Activated naive CD4-positive, alpha-beta T cell treated with anti-CD3 and anti-CD28 coated beads, Interleukin-2, amount 50 U/mL, for 16 hours (primary cell): ENCODE measurements around the gene PACS2.
"Not testable (repeated sequence)": the region's sequence is repeated elsewhere in the genome, so short reads cannot be mapped to it uniquely, and the experiment has no call there.

ENCODE experiments used
- DNase-seq: peaks from one replicate; pipeline ENCODE4 v3.0.0-alpha.2; 2020

PACS2 gene

DNA sequence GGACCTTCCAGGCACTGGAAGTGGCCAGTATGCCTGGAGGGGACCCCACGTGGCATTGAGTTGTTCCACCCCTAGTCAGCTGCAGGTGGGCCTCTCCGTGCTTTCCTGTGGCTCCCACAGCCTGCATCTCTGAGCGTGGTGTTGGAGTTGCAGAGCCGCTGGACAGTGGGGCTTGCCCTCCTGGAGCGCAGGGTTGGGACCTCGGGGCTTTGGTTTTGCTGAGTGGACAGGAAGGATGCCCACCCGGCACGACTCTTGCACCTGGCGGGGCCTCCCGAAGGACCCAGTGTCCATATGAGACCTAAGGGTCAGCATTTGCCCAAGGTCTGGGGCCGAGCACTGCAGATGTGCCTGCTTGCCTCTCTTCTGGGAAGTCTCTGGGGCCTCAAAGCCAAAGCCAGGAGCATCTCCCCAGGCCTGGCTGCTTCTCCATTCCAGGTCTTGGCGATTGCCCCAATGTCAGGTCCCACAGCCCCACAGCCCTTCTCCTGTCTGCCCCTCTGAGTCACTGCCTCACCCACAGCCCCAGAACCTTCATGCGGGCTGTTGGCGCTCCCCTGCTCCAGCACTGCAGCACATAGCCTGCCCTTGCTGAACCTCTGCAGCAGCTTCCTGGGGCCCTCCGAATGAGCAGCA lies 1.5 kb downstream of the PACS2 start:
- no peak for DNase-seq

DNA sequence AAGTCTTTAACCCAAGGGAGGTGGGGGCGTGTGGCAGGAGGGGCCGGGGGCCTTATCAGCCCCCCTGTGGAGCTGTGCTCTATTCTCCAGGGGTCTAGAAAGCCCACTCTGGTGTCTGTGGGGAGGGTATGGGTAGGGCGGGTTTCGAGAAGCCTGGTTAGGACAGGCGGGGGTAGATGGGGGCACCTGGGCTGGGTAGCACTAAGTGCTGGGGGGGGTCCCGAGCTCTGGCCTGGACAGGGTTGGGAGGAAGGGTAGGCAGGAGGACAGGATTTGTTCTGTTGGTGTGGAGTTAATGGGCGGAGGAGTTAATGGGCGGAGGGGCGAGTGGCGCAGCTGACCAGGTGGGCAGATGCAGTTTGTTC lies 2.0 kb downstream of the PACS2 start:
- no peak for DNase-seq

DNA sequence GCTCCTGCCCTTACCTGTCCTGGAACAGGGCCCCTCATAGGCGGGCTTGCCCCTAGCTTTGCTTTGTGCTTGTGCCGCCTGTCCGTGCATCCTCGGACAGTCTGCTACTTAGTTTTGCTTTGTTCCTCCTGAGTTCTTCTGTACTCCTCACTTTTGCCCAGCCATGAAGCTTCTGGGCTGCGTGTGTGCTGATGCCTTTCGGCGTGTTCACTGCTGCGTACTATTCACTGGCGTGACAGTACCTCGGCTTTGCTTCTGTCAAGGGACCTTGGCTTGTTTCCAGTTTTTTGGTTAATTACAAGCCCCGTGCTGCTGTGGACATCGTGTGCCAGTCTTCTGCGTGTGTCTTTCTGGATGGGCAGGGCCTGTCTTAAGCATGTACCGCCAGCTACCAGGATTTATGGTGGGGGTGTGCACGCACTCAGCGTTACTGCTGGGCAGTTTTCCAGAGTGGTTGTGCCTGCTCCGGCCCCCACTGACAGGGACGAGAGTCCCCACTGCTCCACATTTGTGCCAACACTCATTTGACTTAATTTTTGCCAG lies 2.5 kb downstream of the PACS2 start:
- DNase-seq = no peak

DNA sequence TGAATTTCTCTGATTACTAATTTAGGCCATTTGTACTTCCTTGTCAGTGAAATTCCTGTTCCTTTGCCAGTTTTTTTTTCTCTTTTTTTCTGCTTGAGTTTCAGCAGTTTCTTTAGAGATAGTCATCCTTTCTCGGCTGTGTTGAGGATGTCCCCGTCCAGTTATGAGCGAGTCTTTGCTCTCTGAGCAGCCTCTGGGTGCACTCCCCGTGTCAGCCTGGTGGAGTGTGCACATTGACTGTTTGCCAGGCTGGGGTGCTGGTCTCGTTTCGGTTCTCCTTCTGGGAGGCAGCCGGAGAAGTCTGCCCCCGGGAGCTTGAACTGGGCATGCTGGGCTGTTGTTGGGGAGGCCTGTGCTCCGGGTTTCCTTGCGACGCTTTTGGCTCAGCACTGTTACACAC lies 3.0 kb downstream of the PACS2 start:
- no peak for DNase-seq

DNA sequence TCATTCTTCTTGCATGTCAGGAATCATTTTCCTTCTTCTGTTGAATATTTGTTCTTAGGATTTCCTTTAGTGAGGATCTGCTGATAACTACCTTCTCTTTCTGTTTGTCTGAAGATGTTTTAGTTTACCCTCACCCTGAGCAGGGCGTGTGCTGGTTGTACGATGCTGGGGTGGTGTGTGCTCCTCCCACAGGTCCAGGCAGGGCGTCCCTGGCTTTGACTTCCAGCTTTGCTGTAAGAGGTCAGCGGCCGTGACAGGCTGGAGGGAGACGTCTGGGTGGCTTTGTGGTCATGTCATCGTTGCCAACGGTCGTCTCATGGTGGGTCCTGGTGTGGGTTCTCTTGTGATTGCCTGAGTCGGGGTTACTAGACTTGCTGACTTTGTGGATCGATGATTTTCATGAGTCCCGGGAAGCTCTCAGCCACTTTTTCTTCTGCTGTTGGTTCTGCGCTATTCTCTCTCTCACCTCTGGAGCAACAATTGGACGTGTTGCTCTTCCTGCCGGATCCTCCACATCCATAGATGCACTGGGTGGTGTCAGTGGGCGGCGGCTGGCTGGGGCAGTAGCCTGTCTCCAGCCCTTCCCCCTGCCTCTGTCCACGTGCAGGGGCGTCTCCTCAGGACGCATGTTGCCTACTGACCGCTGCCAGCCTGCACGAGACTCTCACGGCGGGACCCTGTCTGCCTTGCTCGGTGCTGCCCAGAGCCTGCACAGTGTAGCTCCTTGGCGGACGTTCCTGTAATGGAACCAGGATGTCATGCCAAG lies 8.4 kb downstream of the PACS2 start:
- DNase-seq = no peak

DNA sequence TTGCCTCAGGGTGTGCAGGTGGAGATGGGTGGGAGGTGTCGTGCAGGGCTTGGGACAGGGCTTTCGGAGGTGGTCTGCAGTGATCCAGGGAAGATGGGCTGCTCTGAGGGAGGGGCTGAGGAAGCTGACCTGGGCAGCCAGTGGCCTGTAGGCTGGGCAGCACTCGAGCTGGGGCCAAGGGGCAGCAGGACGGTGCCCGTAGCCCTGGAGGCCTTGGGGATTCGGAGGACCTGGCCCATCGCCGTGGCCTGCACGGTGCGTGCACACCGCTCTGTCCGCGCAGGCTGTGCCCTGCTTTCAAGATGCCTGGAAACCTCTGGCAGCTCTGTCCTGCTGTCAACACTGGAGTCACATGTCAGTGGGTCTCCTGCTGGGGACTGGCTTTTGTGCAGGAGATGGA lies 9.1 kb downstream of the PACS2 start:
- no peak for DNase-seq

DNA sequence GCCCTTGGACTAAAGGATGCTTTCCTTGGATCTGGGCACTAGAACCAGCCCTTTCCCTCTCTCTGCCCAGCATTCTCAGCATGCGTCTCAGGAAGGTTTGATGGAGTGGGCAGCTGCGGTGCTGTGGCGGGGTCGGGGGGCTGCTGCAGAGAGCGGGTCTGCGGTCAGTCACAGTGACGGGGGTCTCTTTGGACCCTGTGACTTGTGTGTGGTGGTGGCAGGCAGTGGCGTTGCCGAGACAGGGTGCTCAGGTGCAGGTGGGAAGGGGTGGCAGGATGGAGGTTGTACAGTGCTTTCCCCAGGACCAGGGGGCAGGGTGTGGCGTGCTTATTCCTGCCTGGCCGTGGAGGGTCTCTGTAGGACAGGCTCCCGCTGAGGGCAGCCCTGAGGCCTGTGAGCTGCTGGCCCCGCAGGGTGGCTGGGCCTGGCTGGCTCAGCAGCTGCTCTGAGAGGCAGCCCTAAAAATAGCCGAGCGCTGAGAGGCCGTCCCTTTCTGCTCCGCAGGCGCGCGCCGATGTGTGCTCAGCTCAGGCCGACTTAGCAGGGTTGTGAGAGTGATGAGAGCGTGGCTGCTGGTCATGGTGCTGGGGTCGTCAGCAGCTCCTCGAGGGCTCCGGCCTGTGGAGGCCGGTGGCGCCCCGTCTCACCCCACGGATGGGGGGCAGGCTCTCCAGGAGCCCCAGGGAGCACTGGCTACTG lies 9.7 kb downstream of the PACS2 start:
- DNase-seq = no peak

DNA sequence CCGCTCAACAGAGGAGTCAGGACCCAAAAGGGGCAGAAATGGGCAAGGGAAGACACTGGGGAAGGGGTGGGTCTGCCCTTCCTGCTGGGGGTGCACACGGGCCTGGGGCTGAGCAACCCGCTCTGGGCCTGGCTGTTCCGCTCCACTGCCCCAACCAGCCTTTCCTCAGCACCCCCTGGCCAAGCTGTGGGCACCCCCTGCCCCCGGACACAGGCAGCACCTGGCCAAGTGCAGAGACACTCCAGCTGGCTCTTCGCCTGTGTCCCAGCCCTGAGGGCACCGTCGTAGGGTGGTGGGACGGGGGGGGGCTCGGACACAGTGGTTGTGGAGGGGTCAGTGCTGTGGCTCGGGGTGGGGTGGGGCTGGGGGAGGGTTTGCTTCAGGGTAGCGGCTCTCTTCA lies 10.3 kb downstream of the PACS2 start:
- DNase-seq = no peak

DNA sequence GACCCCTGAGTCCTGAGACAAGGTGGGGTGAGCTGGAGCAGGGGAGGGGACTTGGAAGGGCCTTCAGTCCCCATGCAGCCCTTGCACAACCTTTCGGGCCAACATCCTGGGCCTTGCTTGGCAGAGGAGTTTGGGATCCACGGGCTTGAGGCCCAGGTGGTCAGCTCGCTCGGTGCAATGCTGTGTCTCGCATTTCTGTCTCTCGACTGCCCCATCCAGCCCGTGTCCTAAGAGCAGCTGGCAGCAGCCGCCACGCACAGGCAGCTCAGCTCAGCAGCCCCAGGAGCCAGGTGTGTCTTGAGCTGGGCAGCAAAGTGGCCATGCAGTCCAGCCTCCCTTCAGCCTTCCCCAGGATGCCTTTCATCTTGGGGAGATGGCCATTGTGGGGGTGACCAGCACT lies 10.8 kb downstream of the PACS2 start:
- DNase-seq = no peak

DNA sequence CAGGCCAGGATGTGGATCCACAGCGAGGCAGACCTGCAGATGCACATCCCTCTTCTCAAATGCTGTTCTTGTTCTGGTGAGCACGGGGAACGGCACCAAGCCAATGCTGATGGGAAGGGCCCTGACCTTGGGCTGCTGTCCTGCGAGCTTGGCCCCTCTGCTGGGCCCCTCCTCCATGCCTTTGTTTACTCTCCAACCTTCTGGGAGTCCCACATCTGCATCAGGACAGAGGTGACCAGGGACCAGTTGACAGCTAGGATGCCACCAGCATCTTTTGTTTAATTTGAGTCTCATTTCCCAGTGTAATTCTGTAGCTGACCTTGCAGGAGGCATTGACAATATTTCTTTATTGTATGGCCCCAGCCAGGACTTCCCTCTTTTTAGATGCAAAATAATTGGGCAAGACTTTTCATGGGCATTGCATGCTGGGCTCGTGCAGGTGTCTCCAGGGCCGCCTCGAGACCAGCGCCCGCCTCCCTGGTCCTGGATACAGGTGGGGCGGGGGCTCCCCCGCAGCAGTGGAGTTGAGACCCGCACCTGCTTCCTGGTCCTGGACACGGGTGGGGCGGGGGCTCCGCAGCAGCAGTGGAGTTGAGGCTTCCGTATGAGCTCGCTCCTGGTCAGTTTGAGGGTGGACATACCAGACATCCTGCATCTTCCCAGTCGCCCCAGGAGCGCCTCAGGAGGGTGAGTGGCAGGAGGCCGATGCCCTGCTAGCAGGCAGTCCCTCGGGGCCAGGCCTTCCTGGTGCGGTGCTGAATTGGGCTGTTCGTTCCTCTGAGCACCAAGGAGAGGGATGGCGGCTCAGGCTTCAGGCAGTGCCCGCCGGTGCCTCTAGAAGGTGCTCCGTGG lies 11.4 kb downstream of the PACS2 start:
- DNase-seq = no peak

DNA sequence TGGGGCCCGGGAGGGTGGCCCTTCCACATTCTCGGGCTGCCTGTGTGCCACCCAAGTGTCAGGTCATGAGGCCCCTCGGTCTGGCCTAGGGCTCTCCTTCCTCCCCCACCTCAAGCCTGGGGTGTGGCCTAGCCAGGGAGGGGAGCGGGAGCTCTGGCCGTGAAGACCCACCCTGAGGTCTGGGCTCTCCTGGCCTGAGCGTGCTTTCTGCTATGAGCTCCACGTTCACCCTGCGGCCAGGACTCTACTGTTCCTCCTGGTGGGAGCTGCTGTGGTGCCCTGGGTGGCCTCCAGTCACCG lies 12.0 kb downstream of the PACS2 start:
- no peak for DNase-seq

DNA sequence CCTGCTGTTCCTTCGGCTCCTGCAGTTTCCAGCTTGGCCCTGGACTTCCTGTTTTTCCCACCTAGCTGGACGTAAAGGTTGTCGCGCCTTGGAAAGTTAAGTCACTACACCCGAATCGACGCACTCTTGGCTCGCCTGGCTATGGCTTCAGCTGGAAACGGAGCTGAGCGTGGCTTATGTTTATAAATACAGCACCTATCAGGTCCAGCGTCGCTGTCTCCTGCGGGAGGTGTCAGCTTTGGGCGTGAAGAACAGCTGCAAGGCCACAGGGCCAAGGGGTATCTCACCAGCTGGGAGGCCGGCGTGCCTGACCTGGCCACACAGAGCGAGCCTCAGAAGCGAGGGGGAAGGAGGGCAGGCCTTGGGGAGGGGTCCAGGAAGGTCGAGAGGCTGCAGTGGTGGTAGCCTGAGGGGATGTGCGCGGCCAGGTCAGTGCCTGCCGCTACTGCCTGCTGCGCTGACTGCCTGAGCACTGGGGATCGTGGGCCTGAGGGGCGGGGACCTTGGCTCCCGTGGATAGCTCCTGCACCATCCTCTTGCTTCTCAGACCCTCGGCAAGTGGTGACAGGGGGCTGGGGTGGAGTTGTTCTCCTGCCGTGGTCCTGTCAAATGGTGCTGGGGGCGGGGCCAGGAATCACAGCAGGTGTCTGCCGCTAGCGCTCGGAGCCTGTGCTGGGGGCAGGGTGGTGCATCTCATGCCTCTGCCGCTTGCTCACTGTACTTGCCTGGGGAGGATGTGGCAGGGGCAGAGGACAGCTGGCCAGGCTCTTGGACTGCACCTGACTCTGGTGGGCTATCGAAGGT lies 12.5 kb downstream of the PACS2 start:
- no peak for DNase-seq

DNA sequence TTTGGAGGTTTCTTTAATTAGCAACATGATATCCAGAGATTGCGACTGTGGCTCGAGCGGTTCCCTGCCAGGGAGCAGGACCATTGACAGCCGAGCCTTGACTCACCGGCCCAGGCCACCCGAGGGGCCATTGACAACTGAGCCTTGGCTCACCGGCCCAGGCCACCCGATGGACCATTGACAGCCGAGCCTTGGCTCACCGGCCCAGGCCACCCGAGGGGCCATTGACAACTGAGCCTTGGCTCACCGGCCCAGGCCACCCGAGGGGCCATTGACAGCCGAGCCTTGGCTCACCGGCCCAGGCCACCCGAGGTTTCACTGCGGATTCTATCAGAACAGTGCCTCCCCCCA lies 13.1 kb downstream of the PACS2 start:
- DNase-seq = not testable (repeated sequence)

DNA sequence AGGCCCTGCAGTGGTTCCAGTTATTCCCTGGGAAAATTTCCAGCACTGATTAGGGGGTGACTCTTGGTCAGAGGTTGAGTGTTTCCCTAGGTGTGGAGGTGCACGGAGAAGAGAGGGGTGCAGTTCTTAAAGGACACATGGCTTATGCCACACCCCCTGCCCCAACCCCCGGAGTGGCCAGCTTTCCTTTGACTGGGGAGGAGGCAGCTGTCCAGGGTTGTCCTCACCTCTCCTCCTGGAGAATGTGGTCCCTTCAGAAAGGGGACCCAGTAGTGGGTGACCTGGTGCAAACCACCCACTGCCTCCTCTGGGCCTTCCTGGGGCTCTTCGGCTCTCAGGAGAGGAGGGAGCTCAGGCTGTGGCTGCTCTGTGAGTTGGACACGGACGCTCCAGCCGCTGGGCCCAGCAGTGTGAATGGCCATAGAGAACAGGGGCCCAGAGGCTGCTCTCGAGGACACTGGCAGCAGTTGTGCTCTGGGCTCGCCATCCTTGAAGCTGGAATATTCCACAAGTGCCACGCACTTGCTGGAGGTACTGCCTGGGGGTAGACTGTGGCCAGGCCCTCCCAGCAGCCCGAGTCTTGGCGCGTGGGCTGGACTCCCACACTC lies 13.6 kb downstream of the PACS2 start:
- no peak for DNase-seq

DNA sequence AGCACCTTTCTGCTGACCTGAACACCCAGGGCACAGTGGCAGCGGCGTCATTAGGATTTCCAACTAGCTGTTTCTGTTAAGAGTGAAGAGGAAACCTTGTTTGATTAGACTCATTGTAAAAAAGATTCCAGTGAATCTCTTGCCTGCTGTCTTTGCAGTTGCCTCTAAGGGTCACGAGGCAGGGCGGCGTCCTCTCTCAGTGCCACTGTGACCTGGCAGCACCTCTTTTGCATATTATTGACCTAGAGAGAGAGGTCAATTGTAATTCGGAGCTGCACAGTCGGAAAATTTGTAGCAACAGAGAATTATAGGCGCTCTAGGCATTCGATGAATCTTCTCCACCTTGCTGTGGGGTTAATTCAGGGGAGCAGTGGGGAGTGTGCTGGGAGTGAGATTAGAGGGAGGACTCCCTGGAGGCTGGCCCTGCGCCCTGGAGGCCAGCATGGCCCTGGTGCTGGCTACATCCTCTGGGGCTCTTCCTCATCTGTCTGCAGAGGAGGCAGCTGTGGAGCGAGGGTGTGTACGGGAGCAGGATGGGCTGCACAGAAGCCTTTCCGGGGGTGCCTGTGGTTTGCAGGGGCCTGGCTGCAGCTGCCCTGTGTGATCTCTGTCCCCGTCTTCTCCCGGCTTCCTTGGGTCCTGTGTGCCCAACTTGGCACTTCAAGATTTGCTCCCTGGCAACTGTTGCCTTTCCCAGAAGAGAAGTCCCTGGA lies 14.3 kb downstream of the PACS2 start:
- no peak for DNase-seq

DNA sequence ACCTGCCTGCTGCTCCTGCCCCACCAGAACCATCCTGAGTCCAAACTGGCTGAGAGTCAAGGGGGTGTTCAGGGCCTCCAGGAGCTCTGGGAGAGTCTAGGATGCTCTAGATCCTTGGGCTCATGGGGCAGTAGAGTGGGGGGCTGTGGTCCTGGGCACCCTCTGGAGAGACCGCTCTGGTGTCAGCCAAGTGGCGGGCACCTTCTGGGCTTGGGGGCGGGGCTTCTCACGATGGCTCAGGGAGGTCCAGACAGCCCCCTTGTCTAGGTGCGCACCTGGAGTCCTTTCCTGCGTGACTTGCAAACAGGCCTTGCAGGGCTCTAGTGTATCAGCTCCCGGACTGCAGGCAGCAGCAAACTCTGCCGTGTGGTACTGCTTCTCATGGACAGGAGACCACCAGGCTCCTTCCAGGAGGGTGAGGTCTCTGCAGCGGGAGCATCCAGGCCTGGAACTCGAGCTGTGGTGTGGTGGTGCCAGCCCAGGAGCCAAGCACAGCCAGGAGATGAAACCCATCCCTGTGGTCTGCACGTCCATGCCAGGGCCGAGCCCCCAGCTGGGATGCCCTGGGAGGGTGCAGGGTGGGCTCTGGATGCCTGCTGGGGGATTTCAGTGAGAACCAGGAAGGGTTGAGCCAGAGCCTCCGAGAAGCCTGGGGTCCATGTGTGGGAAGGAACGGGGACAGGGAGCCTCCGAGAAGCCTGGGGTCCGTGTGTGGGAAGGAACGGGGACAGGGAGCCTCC lies 15.0 kb downstream of the PACS2 start:
- DNase-seq = no peak

DNA sequence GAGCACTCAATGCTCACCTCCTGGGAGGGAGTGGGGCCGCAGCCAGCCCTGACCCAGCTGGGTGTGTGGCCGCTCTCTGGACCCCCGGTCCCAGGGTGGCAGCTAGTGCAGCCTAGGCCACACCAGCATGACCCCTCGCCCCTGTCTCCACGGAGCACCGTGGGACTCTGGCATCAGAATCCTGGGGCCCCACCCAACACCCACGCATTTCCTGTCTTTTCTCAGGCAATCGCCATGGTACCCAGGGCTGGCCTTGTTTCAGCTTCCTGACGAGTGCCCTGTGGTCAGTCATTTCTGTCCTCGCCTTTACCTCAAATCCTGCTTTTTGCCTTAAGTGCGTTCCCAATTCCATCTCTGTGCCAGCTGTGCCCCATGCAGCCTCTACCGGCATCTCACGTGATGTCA lies 15.9 kb downstream of the PACS2 start:
- DNase-seq = no peak

DNA sequence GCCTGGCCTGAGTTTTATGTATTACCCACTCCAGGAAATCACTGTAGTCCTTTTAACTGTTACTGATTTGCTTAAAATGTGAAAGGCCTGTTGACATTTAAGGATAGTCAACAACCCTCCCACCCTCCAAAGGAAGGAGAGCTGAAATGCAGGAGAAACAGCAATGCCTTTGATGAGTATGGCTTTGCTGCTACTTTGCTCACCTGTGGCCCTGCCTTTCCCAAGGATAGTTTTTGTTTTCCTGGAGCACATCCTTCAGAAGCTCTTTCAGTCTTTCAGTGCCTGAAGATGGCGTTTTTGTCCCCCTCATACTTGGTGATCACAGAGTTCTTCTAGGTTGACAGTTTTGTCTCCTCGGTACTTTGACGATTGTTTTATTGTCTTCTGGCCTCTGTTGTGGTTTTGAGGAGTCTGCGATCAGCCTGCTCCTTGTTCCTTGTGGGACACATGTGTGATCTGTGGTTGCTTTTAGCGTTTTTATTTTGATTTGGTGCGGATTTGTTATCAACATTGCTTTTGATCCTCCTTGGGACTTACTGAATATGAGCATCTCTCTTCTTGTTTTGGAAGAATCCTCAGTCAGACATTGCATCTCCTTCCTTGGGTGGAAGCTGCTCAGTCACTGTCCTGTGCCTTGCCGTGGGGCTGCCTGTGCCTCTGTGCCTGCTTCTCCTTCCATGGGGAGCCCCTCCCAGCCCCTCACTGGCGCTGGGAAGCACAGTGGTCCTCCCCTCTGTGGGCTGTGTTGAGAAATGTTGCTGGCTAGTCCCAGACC lies 17.2 kb downstream of the PACS2 start:
- no peak for DNase-seq

DNA sequence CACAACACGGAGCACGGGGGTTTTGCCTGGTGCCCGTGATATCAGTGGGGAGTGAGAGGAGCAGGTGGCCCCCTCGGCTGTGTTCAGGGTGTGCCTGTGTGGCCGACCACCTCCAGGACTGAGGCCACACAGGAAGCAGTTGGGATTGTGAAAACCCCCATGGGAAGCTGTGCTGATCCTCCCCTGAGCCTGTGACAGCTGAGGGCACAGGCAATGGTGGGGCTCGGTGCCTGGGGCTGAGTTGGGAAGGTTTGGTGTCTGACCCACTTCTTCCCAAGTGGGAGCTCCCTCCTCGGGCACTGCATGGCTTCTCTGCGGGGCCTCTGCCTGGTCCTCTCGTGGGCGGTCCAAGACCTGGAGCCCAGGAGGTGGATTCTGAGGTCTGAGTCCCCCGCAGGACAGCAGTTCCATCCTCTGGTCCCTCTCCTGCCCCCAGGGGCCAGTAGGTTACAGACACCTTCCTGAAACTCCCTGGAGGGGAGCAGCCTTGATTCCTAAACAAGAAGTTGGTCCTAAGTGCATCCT lies 17.9 kb downstream of the PACS2 start:
- DNase-seq = no peak
